ENCODE results near the gene PLEKHA1.
A peak's percentile ranks its signal among the peaks of the same experiment; 100 is the strongest.

The PLEKHA1 gene

GRCh38 chr10:122419016-122419415 is 44.5 kb downstream of the PLEKHA1 start:
- intact Hi-C loops (cut with DNase I), result no loop called here
- no peak for DNase-seq

GRCh38 chr10:122419876-122420623 is 45.5 kb downstream of the PLEKHA1 start:
- intact Hi-C loops (cut with DNase I), result no loop called here
- DNase-seq, result peak in 5 of 10 donors; percentile 26 to 88 (median 34)

- intact Hi-C loops (cut with DNase I), result no loop called here
- no peak for DNase-seq
These were observed 46.1 kb downstream of the PLEKHA1 start for GRCh38 chr10:122420624-122421007.

GRCh38 chr10:122421054-122421625 is 46.6 kb downstream of the PLEKHA1 start:
- DNase-seq, result no peak
- intact Hi-C loops (cut with DNase I), result no loop called here

- intact Hi-C loops (cut with DNase I), result no loop called here
- no peak for DNase-seq
These were observed 47.2 kb downstream of the PLEKHA1 start for GRCh38 chr10:122421742-122422141.

GRCh38 chr10:122422266-122422989 is 47.9 kb downstream of the PLEKHA1 start:
- DNase-seq, result no peak
- intact Hi-C loops (cut with DNase I), result no loop called here

- intact Hi-C loops (cut with DNase I), result no loop called here
- no peak for DNase-seq
These were observed 49.6 kb downstream of the PLEKHA1 start for GRCh38 chr10:122424059-122424458.

GRCh38 chr10:122426829-122427228 is 52.3 kb downstream of the PLEKHA1 start:
- DNase-seq, result no peak
- intact Hi-C loops (cut with DNase I), result no loop called here

GRCh38 chr10:122427280-122427679 is 52.8 kb downstream of the PLEKHA1 start:
- intact Hi-C loops (cut with DNase I), result no loop called here
- DNase-seq, result no peak

GRCh38 chr10:122435212-122435827 is 60.8 kb downstream of the PLEKHA1 start:
- no peak for DNase-seq
- intact Hi-C loops (cut with DNase I), result loop anchor here (1.0 to 5.0 kb wide), 3 partner anchors 93 to 137 kb away; no protein-coding TSS in a partner anchor

GRCh38 chr10:122441961-122442360 is 67.5 kb downstream of the PLEKHA1 start:
- intact Hi-C loops (cut with DNase I), result no loop called here
- no peak for DNase-seq

GRCh38 chr10:122445469-122445868 is 71.0 kb downstream of the PLEKHA1 start:
- intact Hi-C loops (cut with DNase I), result loop anchor here (5.0 kb wide), 1 partner anchor 112 kb away; no protein-coding TSS in a partner anchor
- no peak for DNase-seq

- no peak for DNase-seq
- intact Hi-C loops (cut with DNase I), result loop anchor here (5.0 kb wide), 1 partner anchor 111 kb away; no protein-coding TSS in a partner anchor
These were observed 71.4 kb downstream of the PLEKHA1 start for GRCh38 chr10:122445904-122446303.

- DNase-seq, result no peak
- intact Hi-C loops (cut with DNase I), result loop anchor here (5.0 kb wide), 1 partner anchor 110 kb away; no protein-coding TSS in a partner anchor
These were observed 72.3 kb downstream of the PLEKHA1 start for GRCh38 chr10:122446668-122447423.

GRCh38 chr10:122448600-122448999 is 74.1 kb downstream of the PLEKHA1 start:
- no peak for DNase-seq
- intact Hi-C loops (cut with DNase I), result loop anchor here (5.0 kb wide), 1 partner anchor 109 kb away; no protein-coding TSS in a partner anchor

- intact Hi-C loops (cut with DNase I), result loop anchor here (5.0 kb wide), 1 partner anchor 108 kb away; no protein-coding TSS in a partner anchor
- DNase-seq, result no peak
These were observed 74.6 kb downstream of the PLEKHA1 start for GRCh38 chr10:122449153-122449552.

- intact Hi-C loops (cut with DNase I), result no loop called here
- DNase-seq, result no peak
These were observed 76.0 kb downstream of the PLEKHA1 start for GRCh38 chr10:122450353-122450990.

- DNase-seq, result no peak
- intact Hi-C loops (cut with DNase I), result no loop called here
These were observed 79.6 kb downstream of the PLEKHA1 start for GRCh38 chr10:122454071-122454470.

- no peak for DNase-seq
- intact Hi-C loops (cut with DNase I), result no loop called here
These were observed 80.1 kb downstream of the PLEKHA1 start, which contains the start of gene ARMS2 for GRCh38 chr10:122454603-122455080. ARMS2 (plus strand) TSS chr10:122454653; CDS start chr10:122454728, 75 bp downstream.
